ENCODE results near the gene MFAP3L. TPM values are rescaled to one million over a fixed set of nuclear protein-coding genes. Genes with fewer than 3 reads are reported as not detected.

The MFAP3L gene
- 0.50 and 0.77 TPM in 2 replicates for total RNA-seq
- polyA plus RNA-seq: 0.45 and 0.49 TPM in 2 replicates
- 0.33 and 0.41 TPM in 2 replicates for polyA plus RNA-seq (2012)
- 6.8 TPM in 1 of 2 replicates, not detected in the other for polyA minus RNA-seq (ENCODE audit: low replicate concordance)

DNA sequence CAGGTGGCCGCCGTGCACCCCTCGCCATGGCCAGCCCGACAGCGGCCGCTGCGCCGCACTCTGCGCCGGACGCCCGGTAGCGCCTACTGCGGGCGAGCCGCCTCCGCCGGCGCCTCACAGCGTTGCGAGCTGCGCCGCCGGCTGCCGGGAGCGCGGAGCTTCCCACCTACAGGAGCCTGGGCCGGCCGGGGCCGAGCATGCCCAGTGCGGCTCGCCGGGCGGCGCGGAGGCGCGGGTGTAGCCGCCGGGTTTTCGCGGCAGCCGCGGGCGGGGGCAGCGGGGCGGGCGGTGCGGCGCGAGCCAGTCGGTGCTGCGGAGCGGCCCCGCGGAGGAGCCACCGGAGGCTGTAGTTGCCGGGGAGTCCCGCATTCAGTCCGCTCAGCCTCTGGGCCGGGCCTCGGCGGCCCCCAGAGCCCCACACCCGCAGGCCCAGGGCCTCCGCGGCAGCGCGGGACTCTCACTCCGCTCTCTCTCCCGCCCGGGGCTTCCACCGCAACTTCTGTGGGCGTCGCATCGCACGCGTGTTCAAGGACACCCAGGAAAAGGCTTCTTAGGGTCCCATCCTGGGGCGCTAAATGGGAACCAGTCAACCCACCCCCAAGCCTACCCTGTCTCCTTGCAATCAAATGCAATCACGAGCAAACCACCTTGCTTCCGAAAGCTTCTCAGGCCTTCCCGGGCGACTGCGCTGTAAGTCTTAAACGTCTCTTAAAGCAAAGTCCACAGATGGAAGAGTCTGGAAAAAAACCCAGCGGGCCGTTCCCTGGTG lies at the start of gene MFAP3L:
Gene MFAP3L (minus strand): TSS at position 143 of the 769 bp plus-strand sequence. CDS start 20,518 bp downstream, outside the sequence.
- Histone ChIP-seq H3K9ac (ENCODE audit: insufficient read depth, low read length) (peak within 1 kb of the TSS; percentile 55), H3K4me1 (ENCODE audit: control insufficient read depth, extremely low read depth, insufficient read depth, low read length) (no peaks in the 10 kb centered on the region), H3K27ac (ENCODE audit: insufficient read depth, low read length) (peak within 1 kb of the TSS; percentile 27), H3K9me3 (ENCODE audit: control insufficient read depth, insufficient read depth, low read depth, low read length) (no peaks in the 10 kb centered on the region), H3K27me3 (ENCODE audit: control insufficient read depth, insufficient read depth, low read length) (peaks cover 12% of the 10 kb centered on the region), H3K4me3 (replicated peaks in 1 of 4; ENCODE audit: control extremely low read depth in 1 of 4, insufficient read depth in 1 of 4, low read depth in 3 of 4, low read length in 4 of 4) (peak within 1 kb of the TSS; percentile 73 to 89 (median 83)), H3K79me2 (ENCODE audit: control insufficient read depth, insufficient read depth, low read length) (no peaks in the 10 kb centered on the region), H2AFZ (ENCODE audit: low read length) (peak within 1 kb of the TSS; percentile 95), H3K4me2 (ENCODE audit: extremely low read depth, insufficient read depth, low read length) (peak within 1 kb of the TSS; percentile 93), H4K20me1 (ENCODE audit: control insufficient read depth, extremely low read depth, insufficient read depth, low read length) (no peaks in the 10 kb centered on the region), H3K36me3 (ENCODE audit: control insufficient read depth, insufficient read depth, low read length) (no peaks in the 10 kb centered on the region)
- no peak for TF ChIP-seq EZH2 (IDR thresholded peaks at IDR 0.05; ENCODE audit: low read length, missing control alignments)
- TF ChIP-seq, protein P1, sequence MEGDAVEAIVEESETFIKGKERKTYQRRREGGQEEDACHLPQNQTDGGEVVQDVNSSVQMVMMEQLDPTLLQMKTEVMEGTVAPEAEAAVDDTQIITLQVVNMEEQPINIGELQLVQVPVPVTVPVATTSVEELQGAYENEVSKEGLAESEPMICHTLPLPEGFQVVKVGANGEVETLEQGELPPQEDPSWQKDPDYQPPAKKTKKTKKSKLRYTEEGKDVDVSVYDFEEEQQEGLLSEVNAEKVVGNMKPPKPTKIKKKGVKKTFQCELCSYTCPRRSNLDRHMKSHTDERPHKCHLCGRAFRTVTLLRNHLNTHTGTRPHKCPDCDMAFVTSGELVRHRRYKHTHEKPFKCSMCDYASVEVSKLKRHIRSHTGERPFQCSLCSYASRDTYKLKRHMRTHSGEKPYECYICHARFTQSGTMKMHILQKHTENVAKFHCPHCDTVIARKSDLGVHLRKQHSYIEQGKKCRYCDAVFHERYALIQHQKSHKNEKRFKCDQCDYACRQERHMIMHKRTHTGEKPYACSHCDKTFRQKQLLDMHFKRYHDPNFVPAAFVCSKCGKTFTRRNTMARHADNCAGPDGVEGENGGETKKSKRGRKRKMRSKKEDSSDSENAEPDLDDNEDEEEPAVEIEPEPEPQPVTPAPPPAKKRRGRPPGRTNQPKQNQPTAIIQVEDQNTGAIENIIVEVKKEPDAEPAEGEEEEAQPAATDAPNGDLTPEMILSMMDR (conservative IDR thresholded peaks at IDR 0.05 in 1 of 2, IDR thresholded peaks at IDR 0.05 in 1 of 2; ENCODE audit: low read depth in 1 of 2, low read length in 2 of 2): no peak
- DNase-seq (ENCODE audit: low read depth in 2 of 2): peak; percentile 86 to 92

- Histone ChIP-seq H3K4me1 (ENCODE audit: control insufficient read depth, extremely low read depth, insufficient read depth, low read length) (no peaks in the 10 kb centered on the region), H3K9me3 (ENCODE audit: control insufficient read depth, insufficient read depth, low read depth, low read length) (no peaks in the 10 kb centered on the region), H3K9ac (ENCODE audit: insufficient read depth, low read length) (no peak overlapping the region), H3K4me2 (ENCODE audit: extremely low read depth, insufficient read depth, low read length) (no peak overlapping the region), H3K36me3 (ENCODE audit: control insufficient read depth, insufficient read depth, low read length) (peaks cover 2% of the 10 kb centered on the region), H3K27ac (ENCODE audit: insufficient read depth, low read length) (no peak overlapping the region), H3K79me2 (ENCODE audit: control insufficient read depth, insufficient read depth, low read length) (no peaks in the 10 kb centered on the region), H3K27me3 (ENCODE audit: control insufficient read depth, insufficient read depth, low read length) (no peaks in the 10 kb centered on the region), H4K20me1 (ENCODE audit: control insufficient read depth, extremely low read depth, insufficient read depth, low read length) (no peaks in the 10 kb centered on the region), H2AFZ (ENCODE audit: low read length) (no peak overlapping the region), H3K4me3 (replicated peaks in 1 of 4; ENCODE audit: control extremely low read depth in 1 of 4, insufficient read depth in 1 of 4, low read depth in 3 of 4, low read length in 4 of 4) (no peak overlapping the region)
- TF ChIP-seq, protein P1 (conservative IDR thresholded peaks at IDR 0.05 in 1 of 2, IDR thresholded peaks at IDR 0.05 in 1 of 2; ENCODE audit: low read depth in 1 of 2, low read length in 2 of 2): no peak
- no peak for TF ChIP-seq EZH2 (IDR thresholded peaks at IDR 0.05; ENCODE audit: low read length, missing control alignments)
- DNase-seq (ENCODE audit: low read depth in 2 of 2): no peak
Observed at GRCh38 chr4:170071196-170071595, 45.0 kb upstream of the MFAP3L start.

GRCh38 chr4:170068438-170069128 lies 42.4 kb upstream of the MFAP3L start:
- Histone ChIP-seq H3K4me3 (replicated peaks in 1 of 4; ENCODE audit: control extremely low read depth in 1 of 4, insufficient read depth in 1 of 4, low read depth in 3 of 4, low read length in 4 of 4) (no peak overlapping the region), H3K36me3 (ENCODE audit: control insufficient read depth, insufficient read depth, low read length) (no peaks in the 10 kb centered on the region), H3K27me3 (ENCODE audit: control insufficient read depth, insufficient read depth, low read length) (no peaks in the 10 kb centered on the region), H3K4me2 (ENCODE audit: extremely low read depth, insufficient read depth, low read length) (no peak overlapping the region), H3K79me2 (ENCODE audit: control insufficient read depth, insufficient read depth, low read length) (no peaks in the 10 kb centered on the region), H3K9ac (ENCODE audit: insufficient read depth, low read length) (no peak overlapping the region), H3K27ac (ENCODE audit: insufficient read depth, low read length) (no peak overlapping the region), H2AFZ (ENCODE audit: low read length) (no peak overlapping the region), H4K20me1 (ENCODE audit: control insufficient read depth, extremely low read depth, insufficient read depth, low read length) (no peaks in the 10 kb centered on the region), H3K4me1 (ENCODE audit: control insufficient read depth, extremely low read depth, insufficient read depth, low read length) (no peaks in the 10 kb centered on the region), H3K9me3 (ENCODE audit: control insufficient read depth, insufficient read depth, low read depth, low read length) (no peaks in the 10 kb centered on the region)
- no peak for DNase-seq (ENCODE audit: low read depth in 2 of 2)
- TF ChIP-seq EZH2 (IDR thresholded peaks at IDR 0.05; ENCODE audit: low read length, missing control alignments): no peak
- TF ChIP-seq, protein P1 (conservative IDR thresholded peaks at IDR 0.05 in 1 of 2, IDR thresholded peaks at IDR 0.05 in 1 of 2; ENCODE audit: low read depth in 1 of 2, low read length in 2 of 2): no peak

Data from fibroblast of lung (primary cell).